ENCODE data around the gene NPTN.

GRCh38 chr15:73599934-73600333 is 33.3 kb downstream of the NPTN start:
- no peak for TF ChIP-seq POLR2A (IDR thresholded peaks at IDR 0.05)
- no peak for TF ChIP-seq CTCF (IDR thresholded peaks at IDR 0.05)
